Brain microvascular endothelial cell (primary cell): Measurements from ENCODE around the gene ATPAF1.

ENCODE experiments used
- DNase-seq: peaks from one replicate; pipeline ENCODE4 v3.0.0-alpha.2; 2020
- H3K27ac ChIP-seq: fragments of 250-450 bp; sonication (Bioruptor Pico); 2 replicates; pipeline ENCODE4 v1.5.1; 2020; ENCODE audit warnings: mild to moderate bottlenecking, moderate library complexity
- H3K27me3 ChIP-seq: fragments of 250-450 bp; sonication (Bioruptor Pico); replicated peaks from 2 replicates; pipeline ENCODE4 v1.5.1; 2020; ENCODE audit warnings: mild to moderate bottlenecking
- H3K36me3 ChIP-seq: fragments of 250-450 bp; sonication (Bioruptor Pico); replicated peaks from 2 replicates; pipeline ENCODE4 v1.5.1; 2020; ENCODE audit warnings: mild to moderate bottlenecking
- H3K4me3 ChIP-seq: 2 replicates; pipeline ENCODE4 v1.5.1; 2011; ENCODE audit warnings: low read depth, mild to moderate bottlenecking, control low read depth, low read length, moderate library complexity
- CTCF ChIP-seq: IDR thresholded peaks from 2 replicates; pipeline ENCODE4 v1.5.1; 2011; ENCODE audit warnings: low read depth, mild to moderate bottlenecking, moderate library complexity, low read length, control low read depth, inconsistent platforms; ENCODE audit errors: missing control alignments
- in situ Hi-C: cut with HindIII; loops from 2 replicates; pipeline ENCODE4 v1.10.0; 2017; ENCODE audit warnings: low sequenced_read_pairs, low pct_ligation_motif_present

Gene ATPAF1

GRCh38 chr1:46691997-46692790 lies 24.0 kb upstream of the ATPAF1 start:
- H3K27ac ChIP-seq = no peak overlapping the region
- no peak for DNase-seq
- peaks cover 53% of the 10 kb centered on the region for H3K36me3 ChIP-seq
- no peak for TF ChIP-seq CTCF
- no peak overlapping the region for H3K4me3 ChIP-seq
- no peaks in the 10 kb centered on the region for H3K27me3 ChIP-seq
- in situ Hi-C loops = no loop called here

DNA sequence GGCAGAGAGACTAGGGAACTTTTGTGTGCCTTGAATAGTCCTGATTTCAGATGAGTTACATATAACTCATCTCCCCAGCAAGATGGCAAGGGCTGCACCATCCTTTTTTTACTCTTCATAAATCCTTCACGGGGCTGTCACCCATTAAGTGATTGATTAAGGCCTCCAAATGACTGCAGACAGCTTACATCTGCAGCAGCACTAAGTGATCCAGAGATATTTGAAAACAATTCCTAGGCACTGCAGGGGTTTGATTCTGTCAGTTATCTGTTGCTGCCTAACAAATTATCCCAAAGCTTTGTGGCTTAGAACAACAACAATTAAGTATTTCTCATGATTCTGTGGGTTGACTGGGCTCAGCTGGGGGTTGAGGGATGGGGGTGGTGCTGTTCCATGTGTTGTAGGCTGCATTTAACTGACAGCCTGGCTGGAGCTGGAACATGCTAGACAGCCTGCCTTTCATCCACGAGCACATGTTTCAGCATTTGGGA lies 22.8 kb upstream of the ATPAF1 start:
- no peaks in the 10 kb centered on the region for H3K27me3 ChIP-seq
- H3K27ac ChIP-seq = no peak overlapping the region
- DNase-seq = no peak
- no peak for TF ChIP-seq CTCF
- peaks cover 50% of the 10 kb centered on the region for H3K36me3 ChIP-seq
- in situ Hi-C loops = no loop called here
- H3K4me3 ChIP-seq = no peak overlapping the region

GRCh38 chr1:46689897-46690296 lies 21.7 kb upstream of the ATPAF1 start:
- peaks cover 43% of the 10 kb centered on the region for H3K36me3 ChIP-seq
- in situ Hi-C loops = no loop called here
- no peak for TF ChIP-seq CTCF

DNA sequence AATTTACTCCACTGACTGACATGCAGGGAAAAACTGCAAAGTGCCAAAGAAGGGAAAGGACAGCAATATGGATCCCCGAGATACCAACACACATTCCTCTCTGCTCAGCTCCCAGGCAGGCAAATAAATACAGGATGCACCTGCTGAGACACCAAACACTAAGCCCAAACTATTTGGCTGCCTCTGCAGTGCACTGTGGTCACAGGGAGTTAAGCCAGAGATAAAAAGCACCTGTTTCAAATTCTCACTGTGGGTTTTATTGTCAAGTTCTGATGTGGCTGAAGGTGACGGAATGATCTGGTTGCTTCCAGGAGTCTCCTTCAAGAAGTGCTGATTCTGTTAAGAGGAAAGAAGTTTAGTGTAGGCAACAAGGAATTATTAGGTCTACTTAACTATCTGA lies 21.2 kb upstream of the ATPAF1 start:
- no peak for DNase-seq
- in situ Hi-C loops = no loop called here
- Histone ChIP-seq H3K27ac (no peak overlapping the region), H3K4me3 (no peak overlapping the region), H3K27me3 (no peaks in the 10 kb centered on the region), H3K36me3 (peaks cover 44% of the 10 kb centered on the region)
- TF ChIP-seq CTCF = no peak

More at GRCh38 chr1:46689897-46690296, 21.7 kb upstream of the ATPAF1 start:
- no peak for DNase-seq
- Histone ChIP-seq H3K4me3 (no peak overlapping the region), H3K27ac (no peak overlapping the region), H3K27me3 (no peaks in the 10 kb centered on the region)

DNA sequence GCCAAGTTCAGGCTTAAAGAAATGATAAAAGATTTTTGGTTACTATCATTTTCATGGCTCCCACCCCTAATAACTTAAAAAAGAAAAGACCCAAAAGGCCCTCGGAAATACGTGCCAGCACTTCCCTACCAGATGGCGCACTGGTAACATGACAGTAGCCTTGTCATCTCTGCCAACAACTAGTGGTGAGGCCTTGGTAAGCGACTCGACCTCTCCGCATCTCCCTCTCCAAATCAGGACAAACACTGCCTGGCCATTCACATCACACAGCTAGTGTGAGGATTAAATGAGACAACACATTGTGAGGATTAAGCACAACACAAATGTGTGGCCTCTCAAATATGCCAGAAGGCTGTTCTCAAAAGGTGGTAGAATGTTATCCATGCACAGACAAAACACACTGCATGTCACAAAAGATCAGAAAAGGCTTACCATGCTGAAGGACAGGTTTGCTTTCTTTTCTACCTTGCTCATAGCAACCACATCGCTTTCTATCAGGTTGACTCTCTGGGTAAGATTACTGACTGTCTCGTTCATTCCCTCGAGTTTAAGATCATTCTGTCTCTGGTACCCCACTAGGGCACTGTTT lies 19.9 kb upstream of the ATPAF1 start:
- H3K27ac ChIP-seq = no peak overlapping the region
- H3K4me3 ChIP-seq = no peak overlapping the region
- in situ Hi-C loops = no loop called here
- DNase-seq = no peak
- peaks cover 53% of the 10 kb centered on the region for H3K36me3 ChIP-seq
- no peaks in the 10 kb centered on the region for H3K27me3 ChIP-seq
- TF ChIP-seq CTCF = no peak
